Heart left ventricle (tissue), 13 donors: ENCODE measurements around the gene SHROOM3.

Experiments used
- POLR2A ChIP-seq, 2 donors: fragments of 450-650 bp; IDR thresholded peaks; one replicate each; pipeline ENCODE4 v1.6.1; 2017; ENCODE audit warnings: antibody characterized with exemption in 2 of 2, mild to moderate bottlenecking in 2 of 2, moderate library complexity in 2 of 2
- TF ChIP-seq, protein P1 (sequence below), 12 donors: fragments of 200-600 bp; sonication (generic) in 4 of 12; IDR thresholded peaks; one replicate each; pipeline versions ENCODE4 v1.5.0 to v1.8.0; 2018 to 2022; ENCODE audit warnings: antibody characterized with exemption in 12 of 12, mild to moderate bottlenecking in 5 of 12
- donor health status: ischemic (EF 13 %, LVEDD 7.1; RV severe dilation, severe dysfunction).
- donor health status: DM: no; HTN: yes; CAD: no.
- donor health status: DM: no; HTN: no; CAD: no.
- donor health status: ischemic (EF 25% LVEDD 6.9; RV normal size, moderate dysfunction).
- donor health status: ischemic (EF 25% LVEDD 5.7; RV mildly dilated, moderate dysfunction).
- donor health status: ischemic (EF 35%, LVEDD 5.7; RV mildly dilated, moderate dysfunction).
- donor health status: nonischemic (EF 11% LVEDD 7.7; RV severe dilation, severe dysfunction).
- donor health status: DM: yes; HTN: yes; CAD: no.
- donor health status: PGD.
- donor health status: ischemic (EF 29% LVEDD 5.4; RV normal size, mild dysfunction).
- donor health status: nonischemic (EF 23%, LVEDD 6.1; RV moderate dilation, normal function).

DNA sequence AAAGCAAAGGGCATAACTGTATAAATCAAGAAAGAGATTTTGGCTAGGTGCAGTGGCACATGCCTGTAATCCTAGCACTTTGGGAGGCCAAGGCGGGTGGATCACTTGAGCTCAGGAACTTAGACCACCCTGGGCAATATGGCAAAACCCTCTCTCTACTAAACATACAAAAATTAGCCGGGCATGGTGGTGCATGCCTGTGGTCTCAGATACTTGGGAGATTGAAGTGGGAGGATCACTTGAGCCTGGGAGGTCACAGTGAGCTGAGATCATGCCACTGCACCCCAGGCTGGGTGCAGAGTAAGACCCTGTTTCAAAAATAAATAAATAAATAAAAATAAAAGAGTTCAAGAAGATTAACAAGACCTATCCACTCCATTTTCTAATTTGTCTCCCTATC lies 235.6 kb downstream of the SHROOM3 start:
- TF ChIP-seq, protein P1, sequence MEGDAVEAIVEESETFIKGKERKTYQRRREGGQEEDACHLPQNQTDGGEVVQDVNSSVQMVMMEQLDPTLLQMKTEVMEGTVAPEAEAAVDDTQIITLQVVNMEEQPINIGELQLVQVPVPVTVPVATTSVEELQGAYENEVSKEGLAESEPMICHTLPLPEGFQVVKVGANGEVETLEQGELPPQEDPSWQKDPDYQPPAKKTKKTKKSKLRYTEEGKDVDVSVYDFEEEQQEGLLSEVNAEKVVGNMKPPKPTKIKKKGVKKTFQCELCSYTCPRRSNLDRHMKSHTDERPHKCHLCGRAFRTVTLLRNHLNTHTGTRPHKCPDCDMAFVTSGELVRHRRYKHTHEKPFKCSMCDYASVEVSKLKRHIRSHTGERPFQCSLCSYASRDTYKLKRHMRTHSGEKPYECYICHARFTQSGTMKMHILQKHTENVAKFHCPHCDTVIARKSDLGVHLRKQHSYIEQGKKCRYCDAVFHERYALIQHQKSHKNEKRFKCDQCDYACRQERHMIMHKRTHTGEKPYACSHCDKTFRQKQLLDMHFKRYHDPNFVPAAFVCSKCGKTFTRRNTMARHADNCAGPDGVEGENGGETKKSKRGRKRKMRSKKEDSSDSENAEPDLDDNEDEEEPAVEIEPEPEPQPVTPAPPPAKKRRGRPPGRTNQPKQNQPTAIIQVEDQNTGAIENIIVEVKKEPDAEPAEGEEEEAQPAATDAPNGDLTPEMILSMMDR (IDR thresholded peaks at IDR 0.05), result no peak
- TF ChIP-seq POLR2A (IDR thresholded peaks at IDR 0.05), result no peak
